Stomach (tissue), 9 donors: ENCODE measurements around the gene P2RX7. TPM values are rescaled to one million over a fixed set of nuclear protein-coding genes. Genes with fewer than 3 reads are reported as not detected.

Experiments
- DNase-seq, 2 donors: peaks; one replicate each; pipeline versions ENCODE4 v3.0.0 to v3.0.0-alpha.2; 2013 to 2019
- H3K27ac ChIP-seq, 5 donors: fragments of 200-600 bp in 4 of 5; sonication (generic) in 4 of 5; one replicate each; pipeline ENCODE4 v1.5.1; 2013 to 2019; ENCODE audit warnings: mild to moderate bottlenecking in 1 of 5, moderate library complexity in 1 of 5
- H3K27me3 ChIP-seq, 3 donors: fragments of 200-600 bp; sonication (generic); one replicate each; pipeline ENCODE4 v1.5.1; 2017 to 2019; ENCODE audit warnings: mixed run types in 1 of 3
- H3K36me3 ChIP-seq, 4 donors: fragments of 200-600 bp; sonication (generic); 1 replicate in 3 of 4; 2 replicates in 1 of 4; pipeline ENCODE4 v1.5.1; 2016 to 2019
- H3K4me1 ChIP-seq, 4 donors: fragments of 200-600 bp; sonication (generic); one replicate each; pipeline ENCODE4 v1.5.1; 2016 to 2019
- H3K4me3 ChIP-seq, 4 donors: fragments of 200-600 bp; sonication (generic) in 3 of 4; one replicate each; pipeline ENCODE4 v1.5.1; 2016 to 2019; ENCODE audit warnings: mild to moderate bottlenecking in 1 of 4
- H3K9me3 ChIP-seq, 4 donors: fragments of 200-600 bp; sonication (generic); one replicate each; pipeline ENCODE4 v1.5.1; 2016 to 2019
- CTCF ChIP-seq, 7 experiments: fragments of 450-650 bp in 4 of 7; fragments of 200-600 bp in 3 of 7; sonication (generic) in 3 of 7; IDR thresholded peaks; one replicate each; pipeline ENCODE4 v1.5.1; 2016 to 2019; ENCODE audit warnings: antibody characterized with exemption in 7 of 7, control low read depth in 2 of 7, mild to moderate bottlenecking in 1 of 7
- EP300 ChIP-seq: sonication (generic); formaldehyde crosslinking; IDR thresholded peaks from one replicate; pipeline ENCODE4 v1.6.1; 2017; ENCODE audit warnings: antibody characterized with exemption
- POLR2A ChIP-seq, 4 donors: fragments of 450-650 bp; IDR thresholded peaks; one replicate each; pipeline ENCODE4 v1.6.1; 2016; ENCODE audit warnings: antibody characterized with exemption in 4 of 4, control low read depth in 2 of 4, mild to moderate bottlenecking in 1 of 4, moderate library complexity in 1 of 4
- POLR2AphosphoS5 ChIP-seq, 3 donors: sonication (generic); formaldehyde crosslinking; IDR thresholded peaks; one replicate each; pipeline ENCODE4 v1.6.1; 2016; ENCODE audit warnings: antibody characterized with exemption in 3 of 3
- WGBS, 5 donors: extraction: QIAGEN DNeasy Blood & Tissue Kit in 3 of 5; methylation state at CpG; one replicate each; pipeline versions ENCODE4 v1.1.5 to v1.1.7; 2013 to 2018; 5-methylcytosine and 5-hydroxymethylcytosine counted together
- intact Hi-C: fragments of 100-400 bp; cut with DNase I; formaldehyde crosslinking; loops from one replicate; pipeline ENCODE4 v1.15.1; 2023; ENCODE audit warnings: low total_unique reads
- polyA plus RNA-seq, 3 donors: library from polyadenylated mRNA; stranded (reverse); fragments of 200-250 nt; gene quantifications; one replicate each; pipeline ENCODE4 v1.2.3, GENCODE V29; 2013
- total RNA-seq, 5 donors: library from RNA; depleted of rRNA; stranded (reverse); fragments of >200 nt; gene quantifications; one replicate each; pipeline versions ENCODE4 v1.1.0 to v1.2.3, GENCODE V29; 2014 to 2016
- donor health status: healthy with polysubstance abuse.
- donor health status: Bipolar disorder and iron deficiency.
- donor health status: healthy.

The P2RX7 gene
- total and polyA plus RNA-seq, 8 donors, result 0.31 to 2.2 (median 0.95) TPM; not detected in 2

DNA sequence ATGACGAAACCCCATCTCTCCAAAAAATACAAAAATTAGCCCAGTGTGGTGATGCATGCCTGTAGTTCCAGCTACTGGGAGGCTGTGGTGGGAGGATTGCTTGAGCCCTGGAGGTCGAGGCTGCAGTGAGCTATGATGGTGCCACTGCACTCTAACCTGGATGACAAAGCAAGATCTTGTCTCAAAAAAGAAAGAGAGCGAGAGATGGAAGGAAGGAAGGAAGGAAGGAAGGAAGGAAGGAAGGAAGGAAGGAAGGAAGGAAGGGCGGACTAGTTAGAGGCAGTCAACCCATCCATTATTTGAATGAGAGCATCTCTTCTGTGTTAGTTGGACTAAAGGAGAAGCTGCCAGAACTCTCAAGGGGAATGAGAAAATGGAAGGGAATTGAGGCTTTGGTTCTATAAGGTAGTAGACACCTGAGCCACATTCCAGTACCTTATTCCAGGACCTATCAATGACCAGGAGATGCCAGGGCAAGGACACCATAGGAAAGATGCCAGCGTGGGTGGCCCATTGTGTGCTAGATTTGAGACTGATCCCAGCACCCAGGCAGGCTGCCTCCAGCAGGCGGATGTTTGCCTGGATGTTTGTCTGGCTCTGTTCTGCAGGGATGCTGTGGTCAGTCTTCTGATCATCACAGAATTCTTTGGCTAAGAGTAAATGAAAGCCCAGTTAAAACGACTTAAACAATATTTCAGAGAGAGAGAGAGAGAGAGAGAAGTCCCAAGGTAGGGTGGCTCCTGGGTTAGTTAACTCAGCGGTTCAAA lies 11.5 kb upstream of the P2RX7 start:
- TF ChIP-seq CTCF (IDR thresholded peaks at IDR 0.05) (no peak), POLR2A (IDR thresholded peaks at IDR 0.05) (no peak), EP300 (no peak), POLR2AphosphoS5 (IDR thresholded peaks at IDR 0.05) (no peak)
- Histone ChIP-seq H3K4me1 (peaks cover 0 to 12% (median 0%) of the 10 kb centered on the region in 4 donors), H3K36me3 (no peaks in the 10 kb centered on the region), H3K27me3 (no peaks in the 10 kb centered on the region), H3K27ac (no peak overlapping the region), H3K4me3 (no peak overlapping the region), H3K9me3 (no peaks in the 10 kb centered on the region)
- 69 to 77% (median 75%) methylated on average over 8 of the region's 8 CpGs for WGBS, 5 donors
- intact Hi-C loops, result no loop called here
- DNase-seq, result no peak

DNA sequence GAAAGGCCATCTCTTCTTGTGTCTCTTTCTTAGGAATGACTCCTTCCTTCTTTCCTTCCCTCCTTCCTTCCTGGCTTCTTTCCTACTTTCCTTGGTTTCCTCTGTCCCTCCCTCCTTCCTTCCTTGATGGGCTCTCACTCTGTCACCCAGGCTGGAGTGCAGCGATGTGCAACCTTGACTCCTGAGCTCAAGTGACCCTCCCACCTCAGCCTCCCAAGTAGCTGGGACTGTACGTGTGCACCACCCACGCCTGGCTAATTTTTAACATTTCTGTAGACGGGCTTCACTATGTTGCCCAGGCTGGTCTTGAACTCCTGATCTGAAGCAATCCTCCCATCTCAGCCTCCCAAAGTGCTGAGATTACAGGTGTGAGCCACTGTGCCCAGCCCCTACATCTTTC lies 10.9 kb upstream of the P2RX7 start:
- H3K27ac ChIP-seq, result no peak overlapping the region
- no peaks in the 10 kb centered on the region for H3K27me3 ChIP-seq
- DNase-seq, result no peak
- no peaks in the 10 kb centered on the region for H3K36me3 ChIP-seq
- TF ChIP-seq CTCF (IDR thresholded peaks at IDR 0.05) (no peak), POLR2AphosphoS5 (IDR thresholded peaks at IDR 0.05) (no peak), POLR2A (IDR thresholded peaks at IDR 0.05) (no peak), EP300 (no peak)
- intact Hi-C loops, result no loop called here
- no peaks in the 10 kb centered on the region for H3K9me3 ChIP-seq
- WGBS, 5 donors, result 68 to 84% (median 76%) methylated on average over 4 of the region's 4 CpGs
- peaks cover 0 to 7% (median 0%) of the 10 kb centered on the region in 4 donors for H3K4me1 ChIP-seq
- H3K4me3 ChIP-seq, result no peak overlapping the region

- Histone ChIP-seq H3K27me3 (no peaks in the 10 kb centered on the region), H3K27ac (no peak overlapping the region), H3K4me1 (peaks cover 0 to 16% (median 6%) of the 10 kb centered on the region in 4 donors), H3K36me3 (no peaks in the 10 kb centered on the region), H3K9me3 (no peaks in the 10 kb centered on the region), H3K4me3 (no peak overlapping the region)
- TF ChIP-seq POLR2A (IDR thresholded peaks at IDR 0.05) (no peak), CTCF (IDR thresholded peaks at IDR 0.05) (no peak), EP300 (no peak), POLR2AphosphoS5 (IDR thresholded peaks at IDR 0.05) (no peak)
- intact Hi-C loops, result no loop called here
- WGBS, 5 donors, result 86 to 93% (median 91%) methylated on average over 2 of the region's 2 CpGs
- no peak for DNase-seq
Observed at GRCh38 chr12:121123488-121123887, 9.2 kb upstream of the P2RX7 start.

GRCh38 chr12:121124402-121125109 lies 8.1 kb upstream of the P2RX7 start:
- H3K27me3 ChIP-seq, result no peaks in the 10 kb centered on the region
- H3K4me1 ChIP-seq, result peaks cover 0 to 26% (median 13%) of the 10 kb centered on the region in 4 donors
- no peak overlapping the region for H3K27ac ChIP-seq
- no peak for DNase-seq
- H3K4me3 ChIP-seq, result no peak overlapping the region
- WGBS, 5 donors, result 83 to 86% (median 85%) methylated on average over 4 of the region's 4 CpGs
- H3K9me3 ChIP-seq, result no peaks in the 10 kb centered on the region
- TF ChIP-seq EP300 (no peak), POLR2AphosphoS5 (IDR thresholded peaks at IDR 0.05) (peak in 1 of 3 donors; percentile 32), CTCF (IDR thresholded peaks at IDR 0.05) (no peak)
- intact Hi-C loops, result no loop called here
- H3K36me3 ChIP-seq, result no peaks in the 10 kb centered on the region
